Measurements from ENCODE around the gene BROX. TPM values are rescaled to one million over a fixed set of nuclear protein-coding genes. Genes with fewer than 3 reads are reported as not detected.

Gene BROX
- total and polyA plus RNA-seq, 4 experiments from 2014 or later: 15.6 to 68.3 (median 41.5) TPM

DNA sequence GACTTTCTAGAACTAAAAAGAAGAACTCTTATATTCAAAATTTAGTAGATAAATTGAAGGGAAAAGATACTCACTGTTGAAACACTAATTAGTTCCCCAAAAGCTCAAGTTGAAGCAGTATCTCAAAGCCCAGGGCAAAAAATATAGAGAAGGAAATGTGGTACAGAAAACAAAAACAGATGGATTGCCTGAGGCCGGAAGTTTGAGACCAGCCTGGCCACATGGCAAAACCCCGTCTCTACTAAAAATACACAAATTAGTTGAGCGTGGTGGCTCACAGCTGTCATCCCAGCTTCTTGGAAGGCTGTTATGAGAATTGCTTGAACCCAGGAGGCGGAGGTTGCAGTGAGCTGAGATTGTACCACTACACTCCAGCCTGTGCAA, 60.6 kb downstream of the BROX start:
- H3K27ac ChIP-seq (ENCODE audit: low read depth, low read length): no peak overlapping the region
- H3K36me3 ChIP-seq (ENCODE audit: insufficient read depth, low read length): no peaks in the 10 kb centered on the region
- ChIA-PET POLR2A (ENCODE audit: partially characterized antibody) (no interaction called here), CTCF (ENCODE audit: partially characterized antibody) (no interaction called here)
- peaks cover 0 to 5% of the 10 kb centered on the region in 2 donors for H3K36me3 Mint-ChIP-seq
- intact Hi-C loops (cut with micrococcal nuclease): no loop called here
- peak overlapping the region in 2 of 7 donors; percentile 54 to 80 for H3K27ac Mint-ChIP-seq
- H3K27me3 Mint-ChIP-seq: peaks cover 4 to 7% of the 10 kb centered on the region in 2 donors
- H3K4me3 ChIP-seq (ENCODE audit: low read length in 2 of 2): no peak overlapping the region
- peaks cover 2 to 27% (median 22%) of the 10 kb centered on the region in 8 donors for H3K9me3 Mint-ChIP-seq
- H3K4me1 ChIP-seq (ENCODE audit: insufficient read depth, low read length): no peaks in the 10 kb centered on the region
- peak in 1 of 5 donors; percentile 4 for DNase-seq
- no peaks in the 10 kb centered on the region for H3K27me3 ChIP-seq (ENCODE audit: insufficient read depth, low read length)
- peak overlapping the region in 1 of 8 donors; percentile 11 for H3K4me3 Mint-ChIP-seq
- peaks cover 0 to 10% of the 10 kb centered on the region in 2 donors for H3K9me3 ChIP-seq (ENCODE audit: control insufficient read depth in 1 of 2, low read length in 2 of 2)
- peaks cover 0 to 7% (median 3%) of the 10 kb centered on the region in 4 donors for H3K4me1 Mint-ChIP-seq

DNA sequence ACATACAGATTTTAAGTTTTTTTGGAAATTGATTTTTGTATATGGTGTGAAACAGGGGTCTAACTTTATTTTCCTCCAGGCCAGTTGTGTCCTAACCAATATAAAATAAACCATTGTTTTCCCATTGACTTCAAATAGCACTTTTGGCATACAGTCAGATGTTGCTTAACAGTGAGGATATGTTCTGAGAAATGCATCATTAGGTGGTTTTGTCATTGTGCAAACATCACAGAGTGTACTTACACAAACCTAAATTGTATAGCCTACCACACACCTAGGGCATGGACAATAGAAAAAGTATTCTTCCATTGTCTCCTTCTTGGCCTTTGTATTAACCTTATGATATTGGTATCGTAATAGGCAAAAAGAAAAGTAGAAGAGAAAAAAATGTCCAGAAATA, 65.1 kb downstream of the BROX start:
- Mint-ChIP-seq H3K27ac (no peak overlapping the region), H3K4me3 (no peak overlapping the region), H3K9me3 (peaks cover 0 to 2% (median 0%) of the 10 kb centered on the region in 8 donors), H3K4me1 (peaks cover 0 to 7% (median 3%) of the 10 kb centered on the region in 4 donors), H3K36me3 (no peaks in the 10 kb centered on the region), H3K27me3 (peaks cover 6 to 12% of the 10 kb centered on the region in 2 donors)
- no peaks in the 10 kb centered on the region for H3K9me3 ChIP-seq (ENCODE audit: control insufficient read depth in 1 of 2, low read length in 2 of 2)
- ChIA-PET POLR2A (ENCODE audit: partially characterized antibody) (no interaction called here), CTCF (ENCODE audit: partially characterized antibody) (interaction anchor here (1.1 kb wide), 1 partner anchor 356 kb away, joined by 3 read pairs; no protein-coding TSS in a partner anchor)
- H3K27me3 ChIP-seq (ENCODE audit: insufficient read depth, low read length): peaks cover 4% of the 10 kb centered on the region
- no peak overlapping the region for H3K27ac ChIP-seq (ENCODE audit: low read depth, low read length)
- H3K4me3 ChIP-seq (ENCODE audit: low read length in 2 of 2): no peak overlapping the region
- H3K36me3 ChIP-seq (ENCODE audit: insufficient read depth, low read length): no peaks in the 10 kb centered on the region
- intact Hi-C loops (cut with micrococcal nuclease): no loop called here
- no peaks in the 10 kb centered on the region for H3K4me1 ChIP-seq (ENCODE audit: insufficient read depth, low read length)
- DNase-seq: no peak

GRCh38 chr1:222777977-222778376, 65.6 kb downstream of the BROX start:
- Mint-ChIP-seq H3K27ac (no peak overlapping the region), H3K4me1 (peaks cover 0 to 2% (median under 1%) of the 10 kb centered on the region in 4 donors), H3K4me3 (no peak overlapping the region), H3K36me3 (no peaks in the 10 kb centered on the region), H3K27me3 (peaks cover 6 to 12% of the 10 kb centered on the region in 2 donors), H3K9me3 (peaks cover 0 to 2% (median 0%) of the 10 kb centered on the region in 8 donors)
- H3K4me3 ChIP-seq (ENCODE audit: low read length in 2 of 2): no peak overlapping the region
- no peak for DNase-seq
- H3K27me3 ChIP-seq (ENCODE audit: insufficient read depth, low read length): peaks cover 4% of the 10 kb centered on the region
- H3K36me3 ChIP-seq (ENCODE audit: insufficient read depth, low read length): no peaks in the 10 kb centered on the region
- H3K27ac ChIP-seq (ENCODE audit: low read depth, low read length): no peak overlapping the region
- intact Hi-C loops (cut with micrococcal nuclease): no loop called here
- POLR2A ChIA-PET (ENCODE audit: partially characterized antibody): no interaction called here
- H3K4me1 ChIP-seq (ENCODE audit: insufficient read depth, low read length): no peaks in the 10 kb centered on the region
- no peaks in the 10 kb centered on the region for H3K9me3 ChIP-seq (ENCODE audit: control insufficient read depth in 1 of 2, low read length in 2 of 2)
- CTCF ChIA-PET (ENCODE audit: partially characterized antibody): no interaction called here

DNA sequence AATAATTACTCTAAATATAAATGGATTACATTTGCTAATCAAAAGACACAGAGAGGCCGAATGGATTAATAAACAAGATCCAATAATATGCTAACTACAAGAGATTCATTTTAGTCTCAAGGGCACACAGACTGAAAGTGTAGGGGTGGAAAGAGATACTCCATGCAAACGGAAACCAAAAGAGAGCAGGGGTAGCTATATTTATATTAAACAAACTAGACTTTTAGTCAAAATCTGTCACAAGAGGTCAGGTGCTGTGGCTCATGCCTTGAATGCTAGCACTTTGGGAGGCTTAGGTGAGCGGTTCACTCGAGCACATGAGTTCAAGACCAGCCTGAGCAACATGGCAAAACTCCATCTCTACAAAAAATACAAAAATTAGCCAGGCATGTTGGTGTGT, 68.9 kb downstream of the BROX start:
- H3K36me3 ChIP-seq (ENCODE audit: insufficient read depth, low read length): no peaks in the 10 kb centered on the region
- H3K27me3 Mint-ChIP-seq: peaks cover 7 to 12% of the 10 kb centered on the region in 2 donors
- no peaks in the 10 kb centered on the region for H3K9me3 ChIP-seq (ENCODE audit: control insufficient read depth in 1 of 2, low read length in 2 of 2)
- no peak overlapping the region for H3K27ac ChIP-seq (ENCODE audit: low read depth, low read length)
- H3K36me3 Mint-ChIP-seq: no peaks in the 10 kb centered on the region
- no peak for DNase-seq
- intact Hi-C loops (cut with micrococcal nuclease): no loop called here
- H3K4me1 ChIP-seq (ENCODE audit: insufficient read depth, low read length): no peaks in the 10 kb centered on the region
- no peak overlapping the region for H3K4me3 Mint-ChIP-seq
- H3K27me3 ChIP-seq (ENCODE audit: insufficient read depth, low read length): peaks cover 4% of the 10 kb centered on the region
- H3K4me1 Mint-ChIP-seq: no peaks in the 10 kb centered on the region
- POLR2A ChIA-PET (ENCODE audit: partially characterized antibody): no interaction called here
- no peak overlapping the region for H3K4me3 ChIP-seq (ENCODE audit: low read length in 2 of 2)
- H3K9me3 Mint-ChIP-seq: peaks cover 0 to 2% (median 0%) of the 10 kb centered on the region in 8 donors
- CTCF ChIA-PET (ENCODE audit: partially characterized antibody): no interaction called here
- H3K27ac Mint-ChIP-seq: no peak overlapping the region

DNA sequence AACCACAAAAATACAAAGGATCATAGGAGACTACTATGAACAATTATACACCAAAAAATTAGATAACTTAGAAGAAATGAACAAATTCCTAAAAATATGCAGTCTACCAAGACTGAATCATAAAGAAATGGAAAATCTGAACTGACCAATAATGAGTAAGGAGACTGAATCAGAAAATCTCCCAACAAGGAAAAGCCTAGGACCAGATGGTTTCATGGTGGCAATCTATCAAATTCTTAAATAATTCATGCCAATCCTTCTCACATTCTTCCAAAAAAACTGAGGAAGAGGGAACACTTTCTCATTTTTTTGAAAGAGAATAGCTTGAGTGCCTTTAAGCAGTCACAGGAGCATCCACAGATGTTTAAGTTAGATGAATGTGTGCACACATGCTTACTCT, 70.7 kb downstream of the BROX start:
- H3K36me3 Mint-ChIP-seq: no peaks in the 10 kb centered on the region
- H3K27me3 ChIP-seq (ENCODE audit: insufficient read depth, low read length): peaks cover 4% of the 10 kb centered on the region
- H3K9me3 ChIP-seq (ENCODE audit: control insufficient read depth in 1 of 2, low read length in 2 of 2): no peaks in the 10 kb centered on the region
- no peaks in the 10 kb centered on the region for H3K4me1 ChIP-seq (ENCODE audit: insufficient read depth, low read length)
- H3K4me3 Mint-ChIP-seq: no peak overlapping the region
- no peak for DNase-seq
- CTCF ChIA-PET (ENCODE audit: partially characterized antibody): interaction anchor here (1.1 kb wide), 1 partner anchor 9 kb away, joined by 3 read pairs; no protein-coding TSS in a partner anchor
- no peak overlapping the region for H3K27ac Mint-ChIP-seq
- no peaks in the 10 kb centered on the region for H3K4me1 Mint-ChIP-seq
- intact Hi-C loops (cut with micrococcal nuclease): no loop called here
- H3K27ac ChIP-seq (ENCODE audit: low read depth, low read length): no peak overlapping the region
- H3K36me3 ChIP-seq (ENCODE audit: insufficient read depth, low read length): no peaks in the 10 kb centered on the region
- peaks cover 0 to 2% (median 0%) of the 10 kb centered on the region in 8 donors for H3K9me3 Mint-ChIP-seq
- POLR2A ChIA-PET (ENCODE audit: partially characterized antibody): no interaction called here
- no peak overlapping the region for H3K4me3 ChIP-seq (ENCODE audit: low read length in 2 of 2)
- H3K27me3 Mint-ChIP-seq: peaks cover 7 to 10% of the 10 kb centered on the region in 2 donors

DNA sequence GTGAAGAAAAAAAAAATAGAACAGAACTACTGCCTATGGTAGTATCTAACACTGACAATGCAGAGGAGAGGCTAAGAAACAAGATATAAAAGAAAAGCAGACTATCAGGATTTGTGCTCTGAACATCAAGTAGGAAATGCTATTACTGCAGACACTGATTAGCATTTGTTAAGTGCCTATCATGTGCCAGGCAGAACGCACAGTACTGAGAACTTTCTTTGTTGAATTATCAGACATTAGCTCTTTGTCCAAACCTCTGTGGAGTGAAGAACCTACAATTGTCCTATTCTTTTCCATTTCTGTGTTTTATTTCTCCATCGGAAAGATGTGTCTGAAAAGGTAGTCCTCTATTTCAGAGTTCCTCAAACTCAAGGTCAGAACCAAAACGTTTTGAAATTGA, 72.0 kb downstream of the BROX start:
- CTCF ChIA-PET (ENCODE audit: partially characterized antibody): no interaction called here
- no peaks in the 10 kb centered on the region for H3K36me3 Mint-ChIP-seq
- intact Hi-C loops (cut with micrococcal nuclease): no loop called here
- Histone ChIP-seq H3K4me1 (ENCODE audit: insufficient read depth, low read length) (no peaks in the 10 kb centered on the region), H3K36me3 (ENCODE audit: insufficient read depth, low read length) (no peaks in the 10 kb centered on the region), H3K27me3 (ENCODE audit: insufficient read depth, low read length) (peaks cover 4% of the 10 kb centered on the region), H3K4me3 (ENCODE audit: low read length in 2 of 2) (no peak overlapping the region), H3K27ac (ENCODE audit: low read depth, low read length) (no peak overlapping the region), H3K9me3 (ENCODE audit: control insufficient read depth in 1 of 2, low read length in 2 of 2) (no peaks in the 10 kb centered on the region)
- H3K4me3 Mint-ChIP-seq: no peak overlapping the region
- POLR2A ChIA-PET (ENCODE audit: partially characterized antibody): no interaction called here
- no peak for DNase-seq
- H3K9me3 Mint-ChIP-seq: peaks cover 0 to 2% (median 0%) of the 10 kb centered on the region in 8 donors
- peaks cover 7 to 9% of the 10 kb centered on the region in 2 donors for H3K27me3 Mint-ChIP-seq
- H3K4me1 Mint-ChIP-seq: no peaks in the 10 kb centered on the region
- no peak overlapping the region for H3K27ac Mint-ChIP-seq

Other genes with a start within 250 kb of the BROX start
- gene HHIPL2, start 164.5 kb upstream of the BROX start, total RNA-seq: under 1 TPM; 0.26 to 0.75 TPM
- gene HHIPL2, start 164.5 kb upstream of the BROX start, polyA plus RNA-seq: not detected
- gene TAF1A, start 122.6 kb upstream of the BROX start, total RNA-seq: 10 to 100 TPM; 16.4 to 17.8 TPM
- 1 to 10 TPM; 3.1 to 5.7 TPM for gene TAF1A, start 122.6 kb upstream of the BROX start, polyA plus RNA-seq
- gene MIA3, start 94.5 kb upstream of the BROX start, total RNA-seq: 100 to 1,000 TPM; 120 to 124 TPM
- 10 to 100 TPM; 42.0 to 74.3 TPM for gene MIA3, start 94.5 kb upstream of the BROX start, polyA plus RNA-seq
- 10 to 100 TPM; 60.7 to 64.5 TPM for gene AIDA, start 73 bp upstream of the BROX start, total RNA-seq
- gene AIDA, start 73 bp upstream of the BROX start, polyA plus RNA-seq: 10 to 100 TPM; 35.2 to 37.2 TPM
- gene FAM177B, start 24.6 kb downstream of the BROX start, total RNA-seq: under 1 TPM; 0.30 to 0.79 TPM
- under 1 TPM in 1 of 2 donors, not detected in 1; 0.30 TPM for gene FAM177B, start 24.6 kb downstream of the BROX start, polyA plus RNA-seq
- 1 to 10 TPM; 3.9 to 4.2 TPM for gene DISP1, start 102.5 kb downstream of the BROX start, total RNA-seq
- gene DISP1, start 102.5 kb downstream of the BROX start, polyA plus RNA-seq: 1 to 10 TPM; 1.9 to 3.0 TPM